ENCODE data around the gene SLC2A4RG.

SLC2A4RG gene

DNA sequence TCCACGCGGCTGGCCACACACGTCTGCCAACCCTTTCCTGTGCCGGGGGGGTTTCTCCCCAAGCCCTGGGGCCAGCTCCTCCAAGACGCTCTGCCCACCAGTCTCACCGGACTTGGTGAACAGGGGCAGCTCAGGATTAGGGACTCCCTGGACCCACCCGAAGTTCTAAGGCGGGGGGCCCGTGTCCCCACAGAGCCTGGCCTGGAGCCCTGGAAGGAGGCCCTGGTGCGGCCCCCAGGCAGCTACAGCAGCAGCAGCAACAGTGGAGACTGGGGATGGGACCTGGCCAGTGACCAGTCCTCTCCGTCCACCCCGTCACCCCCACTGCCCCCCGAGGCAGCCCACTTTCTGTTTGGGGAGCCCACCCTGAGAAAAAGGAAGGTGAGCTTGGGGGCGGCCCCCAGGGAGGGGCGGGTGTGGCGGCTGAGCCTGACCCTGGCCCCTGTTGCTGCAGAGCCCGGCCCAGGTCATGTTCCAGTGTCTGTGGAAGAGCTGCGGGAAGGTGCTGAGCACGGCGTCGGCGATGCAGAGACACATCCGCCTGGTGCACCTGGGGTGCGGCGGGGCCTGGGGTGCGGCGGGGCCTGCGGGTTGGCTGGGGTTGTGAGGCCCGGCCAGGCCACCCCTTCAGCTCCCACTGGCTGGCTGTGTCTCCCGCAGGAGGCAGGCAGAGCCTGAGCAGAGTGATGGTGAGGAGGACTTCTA lies 2.3 kb downstream of the SLC2A4RG start:
- no peak for DNase-seq

GRCh38 chr20:63742381-63743024 lies 2.9 kb downstream of the SLC2A4RG start:
- DNase-seq: no peak

- DNase-seq: no peak
These were observed 3.8 kb downstream of the SLC2A4RG start for GRCh38 chr20:63743210-63743970.

- DNase-seq: no peak
These were observed 4.6 kb downstream of the SLC2A4RG start for GRCh38 chr20:63744158-63744557.

- no peak for DNase-seq
These were observed 5.2 kb downstream of the SLC2A4RG start for GRCh38 chr20:63744574-63745423.

DNA sequence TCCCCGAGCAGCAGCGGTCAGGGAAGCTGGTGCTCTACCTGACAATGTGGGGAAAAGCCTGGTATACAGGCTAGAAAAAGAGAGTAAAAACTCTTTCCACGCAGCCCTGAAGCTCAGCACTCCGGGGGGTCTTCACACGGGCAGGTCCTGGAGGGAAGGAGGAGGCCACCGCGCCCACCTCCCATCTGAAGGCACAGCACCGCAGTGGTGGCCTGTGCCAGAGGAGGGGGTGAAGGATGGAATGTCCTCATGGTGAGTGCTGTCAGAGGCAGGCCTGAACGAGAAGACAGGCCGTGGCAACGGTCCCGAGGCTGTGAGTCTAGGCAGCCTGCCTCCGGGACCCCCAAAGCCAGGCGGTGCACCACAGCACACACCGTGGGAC lies 5.8 kb downstream of the SLC2A4RG start:
- no peak for DNase-seq

GRCh38 chr20:63745961-63746731 lies 6.6 kb downstream of the SLC2A4RG start:
- DNase-seq: no peak

DNA sequence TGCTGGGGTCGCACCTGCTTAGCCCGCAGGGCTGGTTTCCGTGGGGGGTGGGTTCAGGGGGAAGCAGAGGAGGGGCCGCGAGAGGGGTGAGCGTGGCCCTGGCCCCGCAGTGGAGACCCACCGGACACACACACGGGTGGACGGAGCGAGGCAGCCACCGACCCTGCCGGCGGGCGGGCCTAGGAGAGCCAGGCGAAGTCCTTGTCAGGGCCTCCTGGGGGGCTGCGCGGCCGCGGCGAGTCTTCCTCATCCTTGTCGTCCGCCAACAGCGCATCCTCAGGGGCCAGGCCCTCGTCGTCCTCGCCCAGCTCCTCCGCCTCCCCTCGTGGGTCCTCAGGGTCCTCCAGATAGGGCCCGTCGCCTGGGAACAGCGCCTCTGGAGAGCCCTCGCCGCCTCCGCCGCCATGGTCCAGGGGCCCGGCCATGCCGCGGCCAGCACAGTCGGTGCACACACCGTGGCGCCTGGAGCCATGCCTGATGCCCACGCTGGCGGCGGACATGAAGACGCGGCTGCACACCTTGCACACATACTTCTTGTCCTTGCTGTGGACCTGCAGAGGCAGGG lies 7.3 kb downstream of the SLC2A4RG start:
- no peak for DNase-seq

- no peak for DNase-seq
These were observed 8.1 kb downstream of the SLC2A4RG start for GRCh38 chr20:63747622-63748069.

DNA sequence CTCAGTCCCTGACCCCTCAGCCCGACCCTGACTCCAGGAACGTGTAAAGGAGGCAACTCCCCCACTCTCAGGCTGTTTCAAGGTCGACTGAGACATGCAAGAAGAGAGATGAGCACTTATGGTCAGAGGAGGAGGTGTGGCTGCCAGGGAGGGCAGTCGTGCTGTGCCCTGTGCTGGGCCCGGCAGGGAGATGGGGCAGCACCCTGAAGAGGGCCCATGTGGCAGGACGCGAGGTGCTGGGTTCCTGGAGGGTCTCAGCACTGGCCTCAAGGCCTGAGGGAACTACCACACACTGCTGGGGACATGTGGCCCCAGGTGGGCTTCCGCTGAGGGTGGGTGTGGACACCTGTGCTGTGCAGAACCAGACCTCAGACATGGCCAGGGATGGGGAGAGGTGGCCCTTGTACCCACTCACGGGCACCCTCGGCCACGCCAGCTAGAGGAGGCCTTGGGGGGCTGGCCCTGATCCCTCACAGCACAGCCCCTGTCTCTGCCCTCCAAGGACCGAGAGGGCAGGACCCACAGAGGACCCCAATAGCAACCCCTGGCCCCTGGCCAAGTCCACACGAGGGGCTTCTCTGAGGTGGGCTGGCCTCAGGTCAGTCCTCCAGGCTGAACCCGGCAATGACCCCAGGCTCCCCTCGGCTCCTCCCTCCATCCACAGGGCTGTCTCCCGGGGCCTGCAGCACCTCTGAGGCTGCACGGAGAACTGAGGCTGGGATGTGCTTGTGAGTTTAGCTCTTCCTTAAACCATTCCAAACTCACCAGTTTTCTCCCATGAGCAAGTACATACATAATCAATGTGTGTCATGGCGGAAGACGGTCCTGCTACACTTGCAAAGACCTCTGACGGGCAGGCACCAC lies 8.7 kb downstream of the SLC2A4RG start:
- DNase-seq: no peak

- DNase-seq: no peak
These were observed 9.3 kb downstream of the SLC2A4RG start for GRCh38 chr20:63748934-63749270.

- no peak for DNase-seq
These were observed 10.3 kb downstream of the SLC2A4RG start for GRCh38 chr20:63749597-63750508.

DNA sequence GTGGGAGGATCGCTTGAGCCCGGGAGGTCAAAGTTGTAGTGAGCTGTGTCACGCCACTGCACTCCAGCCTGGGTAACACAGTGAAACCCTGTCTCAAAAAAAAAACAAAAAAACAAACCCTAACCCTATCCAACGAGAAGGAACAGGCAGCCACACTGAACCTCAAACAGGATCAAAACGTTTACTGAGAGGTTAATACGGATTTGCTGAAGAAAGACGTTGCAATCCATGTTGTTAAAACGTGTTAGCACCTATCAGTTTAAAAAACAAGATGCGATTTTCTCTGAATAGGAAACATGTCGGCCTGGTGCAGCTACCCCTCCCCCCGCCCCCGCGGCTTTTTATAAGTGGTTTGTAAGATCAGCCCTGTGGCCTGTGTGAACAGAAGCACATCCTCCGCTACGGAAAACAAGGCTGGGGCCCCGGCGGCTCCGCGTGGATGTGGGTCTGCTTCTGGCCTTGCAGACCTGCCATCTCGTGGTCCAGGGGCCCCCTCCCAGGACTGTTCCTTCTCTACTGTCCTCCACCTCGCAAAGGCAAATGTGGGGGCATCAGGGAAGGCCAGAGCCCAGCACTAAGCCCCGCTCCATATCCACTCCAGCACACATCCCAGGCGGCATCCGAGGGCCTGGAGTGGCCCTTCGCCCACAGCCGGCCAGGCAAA lies 11.4 kb downstream of the SLC2A4RG start:
- no peak for DNase-seq

DNA sequence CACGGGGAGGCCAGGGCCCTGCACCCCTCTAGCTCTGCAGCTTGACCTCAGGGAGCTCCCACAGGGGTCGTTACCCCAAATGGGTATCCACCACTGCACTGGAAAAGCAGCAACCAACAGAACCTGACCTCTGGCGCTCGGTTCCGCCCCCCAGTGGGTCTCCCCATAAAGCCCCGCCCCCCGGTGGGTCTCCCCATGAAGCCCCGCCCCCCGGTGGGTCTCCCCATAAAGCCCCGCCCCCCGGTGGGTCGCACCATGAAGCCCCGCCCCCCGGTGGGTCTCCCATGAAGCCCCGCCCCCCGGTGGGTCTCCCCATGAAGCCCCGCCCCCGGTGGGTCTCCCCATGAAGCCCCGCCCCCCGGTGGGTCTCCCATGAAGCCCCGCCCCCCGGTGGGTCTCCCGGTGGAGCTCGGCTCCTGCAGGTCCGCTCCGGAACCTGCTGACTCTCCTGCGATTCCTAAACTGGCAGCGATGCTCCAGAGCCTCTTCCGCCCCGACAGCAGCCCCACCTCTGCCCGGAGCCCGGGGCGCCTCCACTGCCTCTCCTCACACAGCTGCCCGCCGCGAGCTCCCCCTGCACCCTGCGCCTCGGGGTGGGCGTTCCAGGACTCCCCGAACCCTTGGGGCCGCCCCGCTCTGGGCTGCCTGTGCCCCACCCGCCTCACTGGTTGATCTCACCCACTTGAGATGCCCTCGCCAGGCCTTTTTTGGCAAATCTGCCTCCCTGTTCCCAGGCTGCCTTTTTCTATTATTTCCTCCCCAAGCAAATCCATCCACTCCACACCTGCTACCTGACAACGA lies 12.1 kb downstream of the SLC2A4RG start:
- DNase-seq: no peak

DNA sequence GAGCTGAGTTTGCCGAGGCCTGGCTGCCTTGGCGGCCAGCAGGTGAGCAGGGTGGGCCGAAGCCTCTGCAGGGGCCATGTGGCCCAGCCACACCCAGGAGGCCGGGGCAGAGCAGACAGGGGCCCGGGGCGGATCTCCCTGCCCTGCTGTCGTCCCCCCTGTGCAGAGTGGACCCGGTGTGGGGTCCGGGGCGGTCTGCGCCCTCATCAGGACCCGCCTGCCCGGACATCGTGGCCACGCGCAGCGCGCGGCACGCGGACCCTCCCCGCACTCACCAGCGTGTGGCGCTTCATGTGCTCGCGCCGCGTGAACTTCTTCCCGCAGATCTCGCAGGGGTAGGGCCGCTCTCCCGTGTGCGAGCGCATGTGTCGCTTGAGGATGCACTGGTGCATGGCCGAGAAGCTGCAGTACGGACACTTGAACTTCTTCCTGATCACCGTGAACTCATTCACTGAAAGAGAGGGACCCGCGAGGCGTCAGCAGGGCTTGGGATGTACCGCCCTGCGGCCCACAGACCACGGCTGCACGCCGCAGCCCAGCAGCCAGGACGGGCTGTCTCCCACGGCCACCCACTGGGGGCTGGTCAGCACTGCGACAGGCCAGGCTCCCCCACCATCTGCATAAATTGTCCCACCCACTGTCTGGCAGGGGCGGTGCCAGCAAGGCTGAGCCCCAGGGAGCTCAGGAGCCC lies 13.0 kb downstream of the SLC2A4RG start:
- DNase-seq: no peak

DNA sequence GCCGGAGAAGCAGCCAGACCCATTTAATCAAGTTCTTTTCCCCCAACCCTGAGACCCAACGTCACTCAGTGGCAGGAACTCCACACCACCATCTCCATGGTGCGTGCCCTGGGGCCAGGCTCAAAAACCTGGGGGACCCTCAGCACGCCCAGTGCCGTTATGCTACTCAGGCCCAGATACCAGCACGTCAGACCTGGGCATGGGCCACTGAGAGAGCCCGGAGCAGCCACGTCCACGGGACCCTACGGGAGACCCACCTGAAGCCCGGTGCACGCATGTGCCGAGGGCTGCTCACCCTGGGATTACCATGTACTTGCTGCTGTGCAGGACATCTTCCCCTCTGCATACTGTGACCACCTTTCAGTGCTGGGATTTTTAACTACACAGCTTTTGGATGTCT lies 13.8 kb downstream of the SLC2A4RG start:
- no peak for DNase-seq

GRCh38 chr20:63754008-63754407 lies 14.4 kb downstream of the SLC2A4RG start:
- no peak for DNase-seq

Measured in DMS 273 treated with DMSO at 0.1 percent for 48 hours (cell line).